Uterus (tissue), 2 donors: Measurements from ENCODE around the gene AMH.

Source experiments
- CTCF ChIP-seq, 4 experiments: fragments of 200-600 bp in 2 of 4; fragments of 450-650 bp in 2 of 4; sonication (generic) in 2 of 4; IDR thresholded peaks; one replicate each; pipeline ENCODE4 v1.5.1; 2016 to 2019; ENCODE audit warnings: antibody characterized with exemption in 4 of 4, mild to moderate bottlenecking in 2 of 4, moderate library complexity in 1 of 4
- POLR2A ChIP-seq, 2 donors: fragments of 450-650 bp; IDR thresholded peaks; one replicate each; pipeline ENCODE4 v1.6.1; 2016; ENCODE audit warnings: antibody characterized with exemption in 2 of 2, mild to moderate bottlenecking in 1 of 2, moderate library complexity in 1 of 2

DNA sequence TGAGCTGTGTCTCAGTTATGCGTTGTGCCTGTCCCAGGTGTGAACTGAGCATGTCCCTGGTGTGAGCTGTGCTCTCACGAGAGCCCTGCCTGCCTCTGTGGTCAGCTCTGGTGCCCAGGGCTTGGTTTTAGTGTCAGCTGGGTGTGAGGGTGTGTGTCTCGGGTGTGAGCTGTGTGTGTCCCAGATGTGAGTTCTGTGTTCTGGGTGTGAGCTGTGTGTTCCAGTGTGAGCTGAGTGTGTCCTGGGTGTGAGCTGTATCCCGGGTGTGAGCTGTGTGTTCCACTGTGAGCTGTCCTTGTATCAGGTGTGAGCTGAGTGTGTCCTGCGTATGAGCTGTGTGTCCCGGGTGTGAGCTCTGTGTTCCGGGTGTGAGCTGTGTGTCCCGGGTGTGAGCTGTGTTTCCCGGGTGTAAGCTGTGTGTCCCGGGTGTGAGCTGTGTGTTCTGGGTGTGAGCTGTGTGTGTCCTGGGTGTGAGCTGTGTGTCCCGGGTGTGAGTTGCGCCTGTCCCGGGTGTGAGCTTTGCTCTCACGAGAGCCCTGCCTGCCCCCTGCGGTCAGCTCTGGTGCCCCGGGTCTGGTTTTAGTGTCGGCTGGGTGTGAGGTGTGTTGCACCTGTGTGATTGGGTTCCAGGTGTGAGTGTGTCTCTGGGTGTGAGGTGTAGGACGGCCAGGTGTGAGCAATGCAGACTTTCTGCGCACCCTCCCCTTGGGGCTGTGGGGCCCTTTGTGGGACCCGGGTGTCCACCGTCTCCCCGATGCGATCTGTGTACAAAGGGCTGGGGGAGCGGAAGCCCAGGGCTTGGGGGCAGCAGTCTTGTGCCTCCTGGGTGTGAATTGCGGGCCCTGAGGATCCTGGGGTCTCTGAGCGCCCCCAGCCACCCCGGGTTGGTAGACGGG, 39.9 kb downstream of the AMH start:
- TF ChIP-seq CTCF (IDR thresholded peaks at IDR 0.05) (no peak), POLR2A (IDR thresholded peaks at IDR 0.05) (no peak)
